SK-N-DZ (cell line): Measurements from ENCODE around the gene C14orf132. TPM values are rescaled to one million over a fixed set of nuclear protein-coding genes. Genes with fewer than 3 reads are reported as not detected.
A peak's percentile ranks its signal among the peaks of the same experiment; 100 is the strongest.
"Not testable (repeated sequence)": the region's sequence is repeated elsewhere in the genome, so short reads cannot be mapped to it uniquely, and the experiment has no call there.

Experiments
- DNase-seq: peaks from one replicate; pipeline ENCODE4 v3.0.0-alpha.2; 2015; ENCODE audit warnings: low spot score
- polyA plus RNA-seq, 2 experiments: library from polyadenylated mRNA; depleted of rRNA; stranded (reverse); fragments of >200 nt; gene quantifications; 2 replicates each; pipeline ENCODE4 v1.2.3, GENCODE V29; 2014

Gene C14orf132
- 52.2 and 57.9 TPM in 2 replicates for polyA plus RNA-seq (2014; cell fraction: cytosol; rRNA removed)
- 42.6 and 46.1 TPM in 2 replicates for polyA plus RNA-seq (2014; cell fraction: nucleus; rRNA removed)

DNA sequence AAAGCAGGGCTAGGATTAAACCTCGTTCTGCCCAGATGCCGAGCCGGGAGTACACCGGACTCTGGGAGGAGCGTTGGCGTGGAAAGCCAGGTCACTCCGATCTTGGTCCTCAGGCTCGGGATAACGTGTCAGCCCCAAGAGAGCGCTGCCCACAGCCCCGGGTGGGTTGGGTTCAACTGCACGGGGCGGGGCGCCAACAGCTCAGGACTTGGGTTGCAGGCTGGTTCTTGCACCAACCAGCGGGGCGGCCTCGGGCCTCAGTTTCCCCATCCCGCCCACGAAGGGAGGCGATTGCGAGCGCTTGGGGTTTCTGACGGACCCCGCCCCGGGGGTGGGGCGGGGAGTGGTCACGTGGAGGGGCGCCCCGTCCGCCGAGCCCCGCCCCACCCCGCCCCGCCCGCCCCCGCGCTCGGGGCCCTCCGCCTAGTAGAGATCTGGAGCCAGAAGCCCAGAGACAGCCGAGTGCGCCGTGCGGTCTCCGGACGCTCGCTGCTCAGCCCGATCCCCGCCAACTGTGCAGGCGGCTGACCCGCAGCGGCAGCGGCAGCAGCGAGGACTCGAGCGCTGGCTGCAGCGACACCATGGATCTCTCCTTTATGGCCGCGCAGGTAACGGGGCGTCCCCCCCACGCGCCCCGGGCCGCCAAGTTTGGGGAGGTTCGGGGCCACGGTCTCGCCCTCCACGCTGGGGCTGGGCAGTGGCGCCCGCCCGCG is at the start of gene C14orf132:
C14orf132 (plus strand) TSS at position 443 of the 713 bp plus-strand sequence; CDS start at position 582, 139 bp downstream.
- DNase-seq: peak; percentile 51

DNA sequence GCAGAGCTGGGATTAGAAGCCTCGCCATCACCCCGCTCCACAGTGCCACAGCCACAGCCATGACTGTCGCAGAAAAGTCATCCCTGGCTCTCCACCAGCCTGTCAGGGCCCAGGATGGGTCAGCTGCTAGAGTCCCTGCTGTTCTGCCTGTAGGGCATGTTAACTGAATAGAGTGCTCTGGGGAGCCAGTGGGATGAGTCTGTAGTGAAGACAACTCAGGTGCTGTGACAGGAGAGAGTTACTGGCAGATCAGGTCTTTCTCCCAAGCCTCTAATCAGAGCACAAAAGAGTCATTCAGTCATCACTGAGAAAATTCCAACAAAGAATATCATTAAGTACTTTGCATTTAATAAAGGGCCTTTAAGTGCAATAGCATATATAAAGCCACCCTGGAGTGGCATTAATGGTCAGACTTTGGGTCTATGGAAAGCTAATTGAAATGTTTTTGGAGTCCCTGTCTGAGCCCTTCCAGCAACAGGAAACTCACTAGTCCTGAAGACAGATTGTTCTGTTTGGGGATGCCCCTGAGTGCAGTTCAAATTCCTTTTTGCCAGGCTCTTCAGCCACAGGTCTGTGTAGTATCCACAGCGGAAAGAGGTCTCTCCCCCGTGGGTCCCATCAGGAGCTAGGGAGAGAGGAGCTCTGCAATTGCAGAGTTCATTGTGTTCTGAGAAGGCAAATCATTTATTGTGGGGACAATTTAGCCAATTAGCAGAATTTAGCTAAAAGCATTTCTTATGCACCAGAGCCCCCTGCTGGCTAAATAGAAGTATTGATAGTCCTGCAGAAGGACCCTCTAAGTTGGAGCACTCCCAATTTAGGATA is 45.2 kb upstream of the C14orf132 start:
- DNase-seq: peak; percentile 38

- DNase-seq: no peak
Observed at GRCh38 chr14:95994593-95994928, 44.6 kb upstream of the C14orf132 start.

GRCh38 chr14:95998656-95999055 is 40.5 kb upstream of the C14orf132 start:
- peak; percentile 10 for DNase-seq

DNA sequence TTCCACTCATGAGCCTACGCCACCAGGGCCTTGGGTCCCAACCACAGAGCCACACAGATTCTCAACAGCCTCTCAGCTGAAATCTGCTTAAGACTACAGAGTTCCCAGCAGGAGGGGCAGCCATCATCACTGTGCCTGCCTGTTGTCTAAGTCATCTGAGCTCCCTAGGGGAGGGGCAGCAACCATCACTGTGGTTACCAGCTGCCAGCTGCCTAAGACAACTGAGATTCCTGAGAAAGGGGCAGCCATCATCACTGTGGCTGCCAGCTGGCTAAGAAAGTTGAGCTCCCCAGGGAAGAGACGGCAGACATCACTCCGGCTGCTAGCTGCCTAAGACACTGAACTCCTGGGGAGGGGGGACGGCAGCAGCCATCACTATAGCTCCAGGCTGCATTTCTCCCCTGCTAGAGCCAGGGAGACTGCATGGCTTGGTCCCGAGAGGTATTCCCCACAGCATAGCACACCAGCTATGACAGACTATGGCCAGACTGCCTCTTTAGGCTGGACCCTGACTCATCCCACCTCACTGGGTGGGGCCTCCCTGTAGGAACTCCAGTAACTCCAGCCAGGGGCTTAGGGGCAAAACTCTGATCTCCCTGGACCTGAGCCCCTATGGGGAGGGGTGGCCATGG is 37.2 kb upstream of the C14orf132 start:
- DNase-seq: peak; percentile 52

DNA sequence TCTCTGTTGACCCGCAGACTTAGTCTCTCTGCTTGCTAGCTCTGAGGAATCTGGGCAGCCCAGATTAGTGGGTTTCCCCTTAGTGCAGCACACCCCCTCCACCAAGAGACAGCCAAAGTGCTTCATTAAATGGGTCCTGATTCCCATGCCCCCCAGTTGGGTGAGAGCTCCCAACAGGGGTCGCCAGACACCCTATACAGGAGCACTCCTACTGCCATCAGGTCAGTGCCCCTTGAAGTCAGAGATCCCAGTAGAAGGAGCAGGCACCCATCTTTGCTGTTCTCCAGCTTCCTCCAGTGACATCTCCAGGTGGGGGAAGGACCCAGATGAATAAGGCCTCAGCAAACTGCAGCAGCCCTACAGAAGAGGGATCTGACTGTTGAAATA is 36.7 kb upstream of the C14orf132 start:
- DNase-seq: peak; percentile 5

DNA sequence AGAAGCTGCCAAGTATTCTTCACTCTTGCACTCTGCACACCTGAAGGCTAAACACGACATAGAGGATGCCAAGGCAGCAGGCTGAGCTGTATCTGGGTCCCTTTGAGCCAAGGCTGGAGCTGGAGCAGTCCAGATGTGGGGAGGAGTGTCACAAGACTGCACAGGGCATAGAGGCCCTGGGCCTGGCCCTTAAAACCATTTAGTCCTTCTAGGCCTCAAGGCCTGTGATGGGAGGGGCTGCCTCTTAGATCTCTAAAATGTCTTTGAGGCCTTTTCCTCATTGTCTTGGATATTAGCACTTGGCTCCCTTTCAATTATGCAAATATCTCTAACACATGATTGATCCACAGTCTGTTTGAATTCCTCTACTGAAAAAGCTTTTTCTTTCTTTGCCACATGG is 28.0 kb upstream of the C14orf132 start:
- DNase-seq: no peak

- DNase-seq: no peak
Observed at GRCh38 chr14:96011607-96012006, 27.6 kb upstream of the C14orf132 start.

DNA sequence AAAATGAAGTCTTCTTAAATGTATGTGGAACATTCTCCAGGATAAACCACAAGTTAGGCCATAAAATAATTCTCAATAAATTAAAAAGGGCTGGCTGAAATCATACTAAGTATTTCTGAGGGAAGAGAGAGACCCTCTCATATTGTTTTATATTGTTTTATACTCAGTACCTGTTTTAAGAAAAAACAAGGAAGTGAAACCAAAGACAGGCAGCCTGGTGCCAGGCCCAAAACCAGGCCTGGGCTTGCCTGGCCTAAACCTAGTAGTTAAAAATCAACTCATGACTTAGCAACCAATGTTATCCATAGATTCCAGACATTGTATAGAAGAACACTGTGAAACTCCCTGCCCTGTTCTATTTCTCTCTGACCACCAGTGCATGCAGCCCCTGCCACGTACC is 26.4 kb upstream of the C14orf132 start:
- DNase-seq: not testable (repeated sequence)

DNA sequence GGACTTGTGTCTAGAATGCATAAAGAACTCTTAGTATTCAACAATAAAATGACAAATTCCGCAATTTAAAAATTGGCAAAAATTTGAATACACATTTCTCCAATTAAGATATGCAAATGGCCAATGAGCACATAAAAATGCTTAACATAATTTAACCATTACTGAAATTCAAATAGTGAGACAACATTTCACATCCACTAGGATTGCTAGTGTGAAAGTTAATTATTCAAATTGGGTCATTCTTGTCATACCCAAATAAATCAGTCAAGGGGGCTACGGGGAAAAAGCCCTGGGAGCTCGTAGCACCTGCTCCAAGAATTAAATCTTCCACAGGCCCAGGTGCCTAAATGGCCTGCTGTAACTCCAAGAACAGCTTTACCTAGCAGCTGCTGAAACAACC is 25.0 kb upstream of the C14orf132 start:
- DNase-seq: peak; percentile 41

DNA sequence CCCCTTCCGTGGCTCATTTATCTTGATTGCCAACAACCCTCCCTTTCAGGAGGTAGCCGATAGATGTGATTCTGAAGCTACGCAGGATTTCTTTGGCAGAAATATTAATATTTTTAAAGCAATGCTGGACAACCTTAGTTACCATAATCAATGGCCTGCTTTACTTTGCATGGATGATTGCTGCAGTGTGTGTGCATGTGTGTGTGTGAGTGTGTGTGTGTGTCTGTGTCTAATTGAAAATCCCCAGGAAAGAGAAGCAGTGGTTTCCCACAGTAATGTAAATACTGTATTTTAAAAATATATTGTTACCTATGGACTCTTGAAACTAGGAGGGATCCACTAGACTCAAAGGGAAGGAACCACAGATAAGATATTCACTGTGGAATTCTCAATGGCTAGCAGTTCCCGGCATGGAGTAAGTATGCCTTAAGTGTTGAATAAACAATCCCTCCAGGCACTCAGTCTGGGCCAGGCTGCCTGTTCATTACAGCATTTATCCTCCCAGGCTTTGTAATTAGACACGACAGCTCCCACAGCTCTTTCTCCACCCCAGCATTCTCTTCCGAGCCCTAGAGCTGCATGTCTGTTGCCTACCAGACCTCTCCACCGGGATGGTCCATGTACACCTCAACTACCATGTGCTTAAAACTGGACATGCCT is 22.5 kb upstream of the C14orf132 start:
- peak; percentile 82 for DNase-seq

DNA sequence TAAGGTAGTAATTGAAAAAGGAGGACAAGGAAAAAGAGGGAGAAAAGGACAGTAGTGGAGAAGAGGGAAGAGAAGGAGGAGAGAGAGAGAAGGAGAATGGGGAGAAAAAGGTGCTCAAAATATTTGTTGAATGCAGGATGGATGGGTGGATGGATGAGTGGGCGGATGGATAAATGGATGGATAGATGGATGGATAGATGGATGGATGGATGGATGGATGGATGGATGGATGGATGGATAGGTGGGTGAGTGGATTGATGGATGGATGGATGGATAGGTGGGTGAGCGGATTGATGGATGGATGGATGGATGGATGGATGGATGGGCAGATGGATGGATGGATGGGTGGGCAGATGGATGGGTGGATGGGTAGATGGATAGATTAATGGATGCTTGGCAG is 21.3 kb upstream of the C14orf132 start:
- no peak for DNase-seq

- DNase-seq: no peak
Observed at GRCh38 chr14:96027431-96028355, 11.5 kb upstream of the C14orf132 start.

- no peak for DNase-seq
Observed at GRCh38 chr14:96029089-96029645, 10.0 kb upstream of the C14orf132 start.

GRCh38 chr14:96030108-96030760 is 8.9 kb upstream of the C14orf132 start:
- DNase-seq: no peak

- no peak for DNase-seq
Observed at GRCh38 chr14:96031691-96032090, 7.5 kb upstream of the C14orf132 start.

DNA sequence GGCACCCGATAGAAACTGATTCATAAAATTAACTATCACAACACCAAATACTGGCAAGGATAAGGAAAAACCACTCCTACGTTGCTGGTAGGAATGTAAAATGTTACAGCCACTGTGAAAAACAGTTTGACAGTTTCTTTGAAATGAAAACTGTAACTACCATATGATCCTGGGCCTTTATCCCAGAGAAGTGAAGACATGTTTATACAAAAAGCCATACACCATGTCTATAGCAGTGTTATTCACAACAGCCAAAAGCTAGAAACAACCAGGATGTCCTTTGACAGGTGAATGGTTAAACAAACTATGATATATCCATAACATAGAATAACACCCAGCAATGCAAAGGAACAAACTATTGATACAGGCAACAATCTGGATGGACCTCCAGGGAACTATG is 3.7 kb upstream of the C14orf132 start:
- no peak for DNase-seq

DNA sequence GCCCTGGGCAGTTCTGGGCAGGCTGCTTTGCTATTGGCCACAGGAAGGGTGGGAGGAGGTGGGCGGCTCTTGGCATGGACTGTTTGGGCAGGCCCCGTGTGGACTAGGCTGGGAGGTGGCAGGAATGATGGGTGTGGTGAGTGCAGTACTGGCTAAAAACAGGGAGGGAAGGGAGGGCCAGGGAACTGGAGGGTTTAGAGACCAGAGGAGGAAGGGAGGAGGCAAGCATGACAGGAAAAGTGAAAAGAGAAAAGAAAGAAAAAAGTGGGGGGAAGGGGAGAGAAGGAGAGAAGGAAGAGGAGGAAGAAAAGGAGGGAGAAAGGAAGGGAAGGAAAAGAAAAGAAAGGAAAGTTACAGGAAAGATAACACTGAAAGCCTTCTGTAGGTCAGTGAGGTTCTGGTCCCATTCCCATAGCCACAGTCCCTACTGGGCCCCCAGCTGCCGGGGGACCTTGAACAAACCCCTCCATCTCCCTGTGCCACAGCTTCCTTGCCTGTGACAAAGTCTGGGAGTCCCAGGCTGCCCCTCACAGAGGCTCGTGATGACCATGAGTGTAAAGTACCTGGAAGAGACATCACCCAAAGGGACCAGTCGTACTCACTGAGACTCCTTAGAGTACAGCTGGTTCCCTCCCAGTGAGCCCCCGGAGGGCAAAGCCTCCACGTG is 1.1 kb upstream of the C14orf132 start:
- no peak for DNase-seq

GRCh38 chr14:96038558-96038919 is 623 bp upstream of the C14orf132 start:
- peak; percentile 10 for DNase-seq
